A172 (cell line): ENCODE measurements around the gene RIMS1. TPM values are rescaled to one million over a fixed set of nuclear protein-coding genes. Genes with fewer than 3 reads are reported as not detected.

Experiments
- DNase-seq: peaks from one replicate; pipeline ENCODE4 v3.0.0-alpha.2; 2015; ENCODE audit warnings: low spot score
- total RNA-seq: library from RNA; depleted of rRNA; stranded (reverse); fragments of >200 nt; shearing (Covaris generic); gene quantifications from 2 replicates; pipeline ENCODE4 v1.2.3, GENCODE V29; 2014

Gene RIMS1
- total RNA-seq, 1 experiment from 2014 or later = not detected

GRCh38 chr6:72348926-72349325 is 462.6 kb downstream of the RIMS1 start:
- DNase-seq = no peak

- no peak for DNase-seq
Measured at GRCh38 chr6:72350296-72350881, 464.0 kb downstream of the RIMS1 start.

GRCh38 chr6:72363844-72364740 is 477.7 kb downstream of the RIMS1 start:
- peak; percentile 95 for DNase-seq

- no peak for DNase-seq
Measured at GRCh38 chr6:72365773-72366172, 479.4 kb downstream of the RIMS1 start.

GRCh38 chr6:72367439-72367838 is 481.1 kb downstream of the RIMS1 start:
- DNase-seq = no peak

- no peak for DNase-seq
Measured at GRCh38 chr6:72371473-72371872, 485.1 kb downstream of the RIMS1 start.

GRCh38 chr6:72374172-72374571 is 487.8 kb downstream of the RIMS1 start:
- no peak for DNase-seq

GRCh38 chr6:72374857-72375256 is 488.5 kb downstream of the RIMS1 start:
- no peak for DNase-seq

- no peak for DNase-seq
Measured at GRCh38 chr6:72376736-72377135, 490.4 kb downstream of the RIMS1 start.

GRCh38 chr6:72381076-72381475 is 494.7 kb downstream of the RIMS1 start:
- DNase-seq = no peak

- no peak for DNase-seq
Measured at GRCh38 chr6:72382602-72383529, 496.5 kb downstream of the RIMS1 start.

- DNase-seq = peak; percentile 29
Measured at GRCh38 chr6:72386324-72386723, 500.0 kb downstream of the RIMS1 start.

GRCh38 chr6:72389698-72390097 is 503.3 kb downstream of the RIMS1 start:
- no peak for DNase-seq

GRCh38 chr6:72390548-72390947 is 504.2 kb downstream of the RIMS1 start:
- DNase-seq = no peak

- DNase-seq = no peak
Measured at GRCh38 chr6:72401865-72402264, 515.5 kb downstream of the RIMS1 start.

GRCh38 chr6:72403413-72403812 is 517.1 kb downstream of the RIMS1 start:
- no peak for DNase-seq

- DNase-seq = no peak
Measured at GRCh38 chr6:72406517-72406916, 520.2 kb downstream of the RIMS1 start.

GRCh38 chr6:72410769-72411168 is 524.4 kb downstream of the RIMS1 start:
- DNase-seq = no peak

- peak; percentile 62 for DNase-seq
Measured at GRCh38 chr6:72411872-72412708, 525.7 kb downstream of the RIMS1 start.

GRCh38 chr6:72412709-72413044 is 526.3 kb downstream of the RIMS1 start:
- DNase-seq = no peak

- DNase-seq = peak; percentile 55
Measured at GRCh38 chr6:72413884-72414283, 527.5 kb downstream of the RIMS1 start.
